Activated CD8-positive, alpha-beta memory T cell treated with anti-CD3 and anti-CD28 coated beads for 24 hours (primary cell): Measurements from ENCODE around the gene DKC1.

Experiments
- DNase-seq: peaks from one replicate; pipeline ENCODE4 v3.0.0-alpha.2; 2020

The DKC1 gene

DNA sequence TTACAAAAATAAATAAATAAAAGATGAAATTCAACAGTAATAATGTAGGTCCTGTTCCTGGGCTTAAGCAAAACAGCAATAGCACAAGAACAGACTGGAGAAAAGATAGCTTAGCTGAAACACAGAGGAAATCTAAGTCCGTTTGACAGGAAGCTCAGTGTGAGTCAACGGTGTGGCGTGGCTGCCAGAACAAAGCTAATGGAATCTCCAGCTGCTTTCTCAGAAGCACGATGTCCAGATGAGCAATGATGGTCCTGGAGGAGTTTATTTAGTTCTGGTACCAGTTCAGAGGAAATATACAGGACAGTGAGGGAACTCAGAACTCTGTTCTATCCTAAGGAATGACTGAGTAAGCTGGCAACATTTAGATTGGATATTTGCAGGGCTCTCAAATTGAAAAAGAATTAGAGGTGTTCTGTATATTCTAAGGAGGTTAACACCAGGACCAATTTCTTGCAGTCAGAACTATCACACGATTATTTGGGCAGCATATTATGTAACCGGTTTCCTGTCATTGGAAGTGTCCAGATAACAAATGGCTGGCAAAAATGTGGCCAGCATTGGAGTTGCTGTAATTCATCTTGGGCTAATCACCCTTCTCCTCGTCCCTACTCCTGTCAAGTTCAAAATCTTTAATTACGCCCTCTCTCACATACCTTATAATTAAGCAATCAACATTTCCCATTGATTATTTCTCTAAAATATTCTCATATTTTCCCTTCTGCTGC is 24.5 kb upstream of the DKC1 start:
- DNase-seq = no peak

DNA sequence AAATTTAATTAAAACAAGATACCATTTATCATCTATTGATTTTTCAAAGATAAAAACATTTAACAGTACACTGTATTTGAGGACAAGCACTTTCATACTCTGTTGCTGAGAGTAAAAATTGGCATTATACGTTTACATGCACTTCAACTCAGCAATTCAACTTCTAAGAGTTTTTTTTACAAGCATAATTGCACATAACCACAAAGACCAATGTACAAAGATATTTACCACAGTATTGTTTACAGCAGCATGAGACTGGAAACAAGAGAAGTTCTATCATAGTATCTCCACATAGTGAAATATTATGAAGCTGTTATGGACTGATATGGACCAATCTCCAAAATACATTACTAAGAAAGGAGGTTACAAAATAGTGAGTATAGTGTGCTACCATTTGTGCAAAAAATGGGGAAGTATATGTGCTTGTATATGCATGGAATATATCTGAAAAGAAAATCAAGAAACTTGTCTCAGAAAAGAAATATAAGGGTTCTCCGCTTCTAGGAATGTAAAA is 22.7 kb upstream of the DKC1 start:
- DNase-seq = no peak

DNA sequence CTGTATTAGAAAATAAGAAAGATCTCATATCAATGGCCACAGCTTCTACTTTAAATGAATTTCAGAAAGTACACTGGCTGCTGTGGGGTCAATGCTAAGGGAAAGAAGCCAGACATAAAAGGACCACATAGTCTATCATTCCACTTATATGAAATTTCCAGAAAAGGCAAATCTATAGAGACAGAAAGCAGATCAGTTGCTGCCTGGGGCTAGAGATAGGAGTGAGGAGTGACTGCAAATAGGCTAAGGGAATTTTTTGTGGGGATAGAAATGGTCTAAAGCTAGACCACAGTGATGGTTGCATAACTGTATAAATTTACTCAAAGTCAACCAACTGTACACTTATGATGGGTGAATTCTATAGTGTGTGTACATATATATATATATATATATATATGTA is 20.1 kb upstream of the DKC1 start:
- no peak for DNase-seq

DNA sequence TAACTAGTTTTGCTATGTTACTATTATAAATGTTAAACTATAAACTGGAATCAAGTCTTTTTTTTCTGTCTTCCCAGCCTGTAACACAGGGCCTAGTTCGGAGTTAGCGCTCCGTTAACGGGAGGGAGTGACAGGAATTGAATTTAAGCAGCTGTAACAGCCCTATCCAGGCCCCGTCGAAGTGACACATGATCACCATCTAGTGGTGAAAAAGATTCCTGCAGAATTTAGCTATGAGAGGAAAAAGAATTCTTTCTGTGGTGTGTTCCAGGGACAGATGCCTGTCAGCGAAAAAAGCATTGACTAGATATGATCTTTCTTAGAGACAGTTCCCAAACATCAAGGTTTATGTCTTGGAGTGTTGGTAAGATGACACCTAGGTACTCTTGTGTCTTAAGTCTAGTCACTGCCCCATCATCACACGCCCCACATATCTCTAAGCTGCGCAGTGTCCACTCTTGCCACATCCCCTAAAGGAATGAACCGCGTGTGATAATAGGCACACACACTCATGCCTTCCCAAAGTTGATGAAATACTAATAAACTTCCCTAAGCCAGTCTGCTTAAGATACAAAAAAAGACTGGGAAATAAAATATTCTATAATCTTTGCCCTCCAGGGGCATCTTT is 13.8 kb upstream of the DKC1 start:
- DNase-seq = peak; percentile 66

DNA sequence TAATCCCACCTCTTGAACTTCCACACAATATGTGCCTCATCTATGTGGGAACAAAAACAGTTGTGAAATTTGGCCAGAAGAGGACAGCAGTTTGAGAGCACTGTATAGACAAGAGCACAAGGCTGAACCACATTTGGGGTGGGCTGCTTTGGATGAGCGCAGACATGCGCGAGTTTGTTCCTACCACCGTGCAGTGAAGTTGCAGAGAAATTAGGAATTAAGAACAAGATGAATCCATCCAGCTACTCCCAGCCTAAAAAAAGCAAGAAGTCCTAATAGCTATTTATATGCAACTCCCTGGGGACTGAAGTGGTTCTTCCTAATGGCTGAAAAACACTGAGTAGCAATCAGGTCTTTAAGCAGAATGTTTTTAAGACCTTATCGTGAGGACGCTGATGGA is 12.8 kb upstream of the DKC1 start:
- DNase-seq = no peak

DNA sequence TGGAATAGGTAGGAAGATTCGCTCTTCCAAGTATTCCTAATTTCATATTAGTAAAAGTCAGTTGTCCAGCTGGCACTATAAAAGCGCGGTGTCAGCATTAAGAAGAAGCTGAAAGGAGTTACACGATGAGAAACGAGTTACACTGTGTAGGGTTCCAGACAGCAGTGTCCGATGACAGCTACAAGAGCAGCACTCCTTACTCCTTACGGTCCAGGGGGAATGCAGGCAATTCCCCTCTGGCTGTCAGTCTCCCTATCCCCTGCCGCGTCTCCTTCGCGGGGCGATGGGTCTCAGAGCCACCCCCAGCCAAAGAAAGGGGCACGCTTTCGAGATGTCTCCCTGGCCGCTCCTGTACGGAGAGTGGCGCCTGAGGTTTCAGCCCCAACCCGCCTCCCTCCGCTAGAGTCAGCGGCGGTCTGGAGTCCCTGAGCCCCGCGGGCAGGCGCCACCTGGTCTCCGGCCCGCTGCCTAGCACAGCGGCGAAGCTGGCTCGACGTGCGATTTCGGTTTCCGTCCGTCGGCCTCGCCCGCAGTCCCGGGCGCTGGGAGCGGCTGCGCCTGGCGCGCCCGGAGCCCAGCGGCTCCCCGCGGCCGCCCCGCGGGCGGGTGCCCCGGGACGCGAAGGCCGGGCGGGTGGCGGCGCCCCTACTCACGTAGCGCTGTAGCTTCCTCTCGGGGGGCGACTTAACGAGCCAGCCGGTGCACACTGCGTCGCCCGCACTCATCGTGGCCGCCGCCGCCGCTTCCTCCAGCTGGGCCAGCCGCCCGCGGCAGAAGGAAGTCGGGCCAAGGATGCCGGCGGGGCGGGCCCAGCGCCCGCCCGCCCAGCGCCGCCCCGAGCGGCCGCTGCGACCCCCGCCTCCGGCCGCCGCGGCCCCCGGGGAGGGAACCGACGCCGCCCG is 12.1 kb upstream of the DKC1 start, which contains the start of gene GAB3:
GAB3 (minus strand) TSS at position 777 of the 902 bp plus-strand sequence; CDS start at position 725, 52 bp downstream.
- peak; percentile 76 for DNase-seq

DNA sequence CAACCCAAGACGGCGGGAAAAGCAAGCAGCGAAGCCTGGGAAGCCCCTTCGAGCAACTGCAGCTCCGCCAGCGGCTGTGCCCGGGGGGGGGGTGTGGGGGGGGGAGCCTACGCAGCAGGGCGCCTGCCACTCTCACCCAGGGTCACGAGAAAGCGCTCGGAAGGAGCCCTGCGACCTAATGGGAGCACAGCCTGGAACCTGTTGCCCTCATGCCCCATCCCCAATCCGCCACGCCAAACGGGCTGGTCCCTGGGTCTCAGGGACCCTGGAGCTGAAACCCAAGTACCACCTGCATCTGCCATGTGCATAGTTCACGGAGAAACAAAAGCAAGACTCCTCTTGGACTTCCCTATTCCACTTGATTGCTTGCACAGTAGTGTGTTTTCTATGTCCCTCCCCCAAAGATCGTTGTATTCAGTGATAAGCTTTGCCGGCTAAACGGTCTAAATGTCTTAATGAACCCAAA is 11.4 kb upstream of the DKC1 start:
- peak; percentile 68 for DNase-seq

DNA sequence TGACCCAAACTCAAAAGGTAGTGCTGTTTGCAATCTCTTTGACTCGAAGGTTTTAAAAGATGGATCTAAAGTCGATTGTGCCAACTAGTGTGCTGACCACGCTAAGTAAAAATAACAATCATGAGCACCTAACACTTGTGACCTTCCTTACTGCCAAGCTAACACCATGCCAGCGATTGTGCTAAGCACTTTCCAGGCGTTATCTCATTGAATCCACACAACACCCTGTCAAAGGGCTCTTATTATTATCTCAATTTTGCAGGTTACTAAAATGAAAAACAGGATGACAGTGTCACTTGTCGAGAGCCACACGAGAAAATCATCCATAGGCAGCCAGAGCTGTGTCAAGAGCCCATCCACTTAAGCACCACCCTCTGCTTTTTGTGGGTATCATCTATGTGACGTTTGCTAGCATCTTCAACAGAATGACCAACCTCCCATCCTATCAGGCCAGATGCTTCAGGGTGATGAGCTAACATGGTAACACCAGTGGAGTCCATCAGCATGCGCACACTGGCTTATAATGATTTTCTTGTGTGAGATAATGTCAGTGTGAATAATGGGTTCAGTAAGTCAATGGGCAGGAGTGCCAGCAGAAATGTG is 10.9 kb upstream of the DKC1 start:
- no peak for DNase-seq

DNA sequence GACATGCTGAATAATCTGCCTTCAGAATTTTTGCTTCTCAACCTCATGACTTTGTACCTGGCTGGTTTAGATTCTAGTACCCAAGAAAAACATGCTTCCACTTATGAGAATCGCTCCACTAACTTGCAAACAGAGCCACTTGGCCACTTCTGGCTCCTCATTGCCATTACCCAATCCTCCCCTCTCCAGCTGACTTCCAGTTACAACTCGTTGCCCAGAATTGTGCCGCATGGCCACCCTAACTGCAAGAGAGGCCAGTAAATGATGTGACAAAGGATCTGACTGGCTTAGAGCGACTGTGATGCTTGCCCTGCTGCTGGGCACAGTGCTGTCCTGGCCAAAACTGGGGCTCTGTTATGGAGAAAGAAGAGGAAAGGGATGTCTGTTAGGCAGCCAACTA is 4.0 kb upstream of the DKC1 start:
- no peak for DNase-seq

DNA sequence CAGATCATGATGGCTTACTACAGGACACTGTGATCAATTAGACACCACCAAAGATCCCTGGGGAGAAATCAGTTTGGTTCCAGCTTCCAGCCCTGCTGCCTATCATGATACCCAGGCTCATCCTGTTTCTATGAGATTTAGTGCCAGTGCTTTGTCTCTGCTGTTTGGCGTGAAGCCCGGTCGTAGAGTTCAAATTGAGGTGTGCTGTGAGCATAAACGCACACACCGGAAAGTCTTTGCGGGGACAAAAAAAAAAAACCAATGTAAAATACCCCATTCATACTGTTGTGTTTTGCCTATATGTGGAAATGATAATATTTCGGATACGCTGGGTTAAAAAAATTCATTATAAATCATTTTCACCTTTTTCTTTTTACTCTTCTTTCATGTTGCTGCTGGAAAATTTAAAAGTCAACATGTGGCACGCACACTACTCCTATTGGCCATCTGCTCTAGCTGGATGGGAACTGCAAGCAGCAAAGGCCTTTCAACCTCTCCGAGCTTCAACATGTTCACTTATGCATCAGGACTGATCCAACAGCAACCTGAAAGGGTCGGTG is 607 bp upstream of the DKC1 start:
- no peak for DNase-seq

DNA sequence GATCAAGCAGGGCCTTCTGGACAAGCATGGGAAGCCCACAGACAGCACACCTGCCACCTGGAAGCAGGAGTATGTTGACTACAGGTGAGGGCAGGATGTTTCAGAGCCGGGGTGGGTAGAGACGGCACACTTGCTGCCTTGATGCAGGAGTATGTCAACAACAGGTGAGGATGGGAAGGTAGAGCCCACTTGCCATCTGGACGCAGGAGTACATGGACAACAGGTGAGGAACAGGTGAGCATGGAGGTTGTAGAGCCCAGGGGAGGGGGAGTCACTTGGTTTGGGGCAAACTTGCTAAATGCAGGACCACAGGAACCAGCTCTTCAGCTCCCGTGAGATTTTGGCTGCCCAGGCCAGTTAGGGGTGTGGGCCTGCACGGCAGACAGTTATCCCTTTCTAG is 12.0 kb downstream of the DKC1 start:
- no peak for DNase-seq

DNA sequence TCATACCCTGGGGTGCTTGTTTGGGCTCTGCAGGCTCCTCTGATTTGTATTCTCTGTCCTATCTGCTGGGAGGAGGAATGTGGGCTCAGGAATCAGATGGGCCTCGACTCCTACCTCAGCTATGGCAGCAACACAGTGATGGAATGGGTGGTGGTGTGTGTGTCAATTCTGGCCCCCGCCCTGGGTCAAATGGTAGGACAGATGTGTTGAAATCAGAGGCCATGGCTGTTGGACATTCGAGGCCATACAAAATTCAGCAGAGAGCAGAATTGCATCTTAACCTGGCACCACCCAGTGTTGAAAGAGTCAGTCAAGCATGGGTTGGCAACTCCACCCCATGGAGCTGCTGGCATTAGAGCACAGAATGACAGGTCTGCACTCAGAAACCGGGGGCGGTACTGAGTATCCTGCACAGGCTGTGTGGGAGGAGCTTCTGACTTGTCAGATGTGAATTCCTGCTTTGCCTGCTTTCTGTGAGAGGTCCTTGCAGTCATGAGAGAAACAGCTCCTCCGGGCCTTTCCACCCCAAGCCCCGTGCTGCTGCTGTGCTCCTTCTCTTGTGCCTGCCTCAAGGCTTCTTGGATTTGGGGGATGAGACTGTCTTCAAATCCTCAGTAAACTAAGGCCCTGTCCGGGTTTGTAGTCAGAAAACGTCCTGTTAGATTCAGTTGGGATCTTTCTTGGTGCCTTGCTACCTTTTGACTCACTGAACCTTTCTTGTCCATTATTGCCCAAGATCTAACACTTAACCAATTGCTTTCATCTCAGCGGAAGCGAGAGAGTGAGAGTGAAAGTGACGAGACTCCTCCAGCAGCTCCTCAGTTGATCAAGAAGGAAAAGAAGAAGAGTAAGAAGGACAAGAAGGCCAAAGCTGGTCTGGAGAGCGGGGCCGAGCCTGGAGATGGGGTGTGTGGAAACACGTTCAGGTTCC is 13.0 kb downstream of the DKC1 start:
- DNase-seq = no peak

DNA sequence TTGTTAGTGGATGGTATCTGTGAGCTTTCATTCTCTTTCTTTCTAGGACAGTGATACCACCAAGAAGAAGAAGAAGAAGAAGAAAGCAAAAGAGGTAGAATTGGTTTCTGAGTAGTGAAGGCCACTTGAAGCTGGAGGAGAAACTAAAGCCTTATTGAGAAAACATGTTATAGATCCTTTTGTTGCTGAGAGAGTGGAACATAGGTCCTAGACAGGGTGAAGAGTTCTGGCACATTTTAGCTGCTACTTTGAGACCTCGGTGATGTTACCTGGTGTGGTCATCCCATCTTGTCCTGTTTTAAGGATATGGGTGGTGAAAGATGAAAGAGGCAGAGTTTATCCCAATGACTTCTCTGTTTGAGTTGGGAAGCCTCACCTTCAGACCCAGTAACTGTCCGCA is 14.1 kb downstream of the DKC1 start:
- DNase-seq = no peak

DNA sequence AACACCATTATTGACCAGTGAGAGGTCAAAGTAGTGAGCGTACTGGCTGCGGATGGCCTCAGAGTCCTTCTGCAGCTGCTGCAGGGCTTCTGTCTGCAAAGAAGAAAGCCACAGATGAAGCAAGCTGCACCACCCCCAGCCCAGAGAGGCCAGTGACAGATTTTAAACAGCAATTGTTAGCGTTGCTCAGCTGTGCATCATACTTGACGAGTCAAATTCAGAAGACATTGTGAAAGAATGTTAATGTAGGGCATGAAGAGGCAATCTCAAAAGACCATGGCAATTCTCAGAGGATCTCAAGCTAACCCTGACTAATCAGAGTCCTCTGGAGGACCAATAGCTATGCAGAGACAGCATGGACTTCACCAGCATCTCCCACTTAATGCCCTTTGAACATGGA is 16.6 kb downstream of the DKC1 start:
- no peak for DNase-seq

DNA sequence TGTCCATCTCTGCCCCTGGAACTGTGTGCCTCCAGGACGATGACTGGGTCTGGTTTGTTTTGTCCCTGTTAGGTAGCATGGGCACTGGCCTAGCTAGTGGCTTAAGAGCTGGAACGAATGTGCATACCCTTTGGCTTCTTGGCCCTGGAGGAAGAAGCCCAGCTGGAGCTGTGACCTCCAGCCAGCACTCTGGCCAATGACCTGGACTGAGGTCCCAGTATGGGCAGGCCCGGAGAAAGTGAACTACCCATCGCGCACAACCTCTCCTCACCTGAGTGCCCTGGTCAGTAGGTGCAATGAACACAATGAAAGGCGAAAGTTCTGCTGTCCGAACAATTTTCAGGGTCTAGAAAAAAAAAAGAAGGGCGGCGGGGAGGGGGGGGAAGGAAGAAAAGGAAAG is 18.3 kb downstream of the DKC1 start:
- no peak for DNase-seq

DNA sequence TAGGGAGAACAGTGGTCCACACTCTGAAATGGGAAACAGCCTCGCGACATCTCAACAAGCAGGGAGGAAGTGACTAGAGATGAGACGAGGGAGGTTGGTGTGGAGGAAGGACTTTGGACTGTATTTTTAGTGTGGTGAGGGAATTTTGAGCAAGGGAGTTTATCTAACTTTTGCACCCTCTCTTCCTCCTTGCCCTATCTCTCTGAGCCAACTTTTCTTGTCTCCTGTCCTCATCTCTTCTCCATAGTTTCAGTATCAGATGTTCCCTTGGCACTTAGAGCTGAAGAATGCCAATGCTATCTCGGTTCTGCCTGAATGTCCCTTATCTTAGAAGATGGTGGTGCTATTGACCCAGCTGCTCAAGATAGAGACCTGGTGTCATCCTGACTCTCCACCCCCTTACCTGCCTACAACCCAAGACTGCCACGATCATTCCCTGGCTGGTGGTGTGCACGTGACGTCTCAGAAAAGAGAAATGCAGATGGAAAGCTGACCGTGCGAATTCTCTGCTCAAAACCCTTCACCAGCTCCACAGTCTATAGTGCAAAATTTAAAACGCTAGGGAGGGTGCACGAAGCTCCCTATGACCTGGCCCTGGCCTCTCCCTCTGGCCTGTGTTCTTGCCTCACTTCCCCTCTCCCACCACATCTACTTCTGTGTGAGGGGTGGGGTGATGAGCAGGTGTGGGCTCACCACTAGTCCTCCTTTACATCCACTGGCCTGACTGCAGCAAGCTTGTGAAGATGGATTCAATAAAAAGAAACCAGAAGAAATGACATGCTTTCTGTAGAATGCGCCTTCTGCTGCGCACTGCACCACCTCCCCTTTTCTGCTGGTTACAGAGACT is 21.7 kb downstream of the DKC1 start:
- DNase-seq = no peak

DNA sequence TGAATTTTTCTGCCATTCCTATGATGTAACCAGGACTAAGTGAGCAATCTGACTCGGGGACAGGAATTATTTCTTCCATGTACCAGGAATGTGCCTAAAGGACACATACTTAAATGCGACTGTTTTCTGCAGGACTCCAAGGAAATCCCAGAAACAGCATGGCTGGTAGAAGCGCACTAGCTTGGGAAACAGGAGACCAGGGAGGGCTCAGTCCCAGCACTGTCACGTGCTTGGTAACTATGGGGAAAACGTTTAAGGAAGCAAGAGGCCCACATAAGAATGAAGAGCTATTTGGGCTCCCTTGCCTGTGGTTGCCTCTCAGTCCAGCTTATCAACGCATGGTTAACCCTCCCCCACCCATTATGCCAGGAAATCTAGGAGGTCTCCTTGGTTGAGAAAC is 23.1 kb downstream of the DKC1 start:
- DNase-seq = no peak

DNA sequence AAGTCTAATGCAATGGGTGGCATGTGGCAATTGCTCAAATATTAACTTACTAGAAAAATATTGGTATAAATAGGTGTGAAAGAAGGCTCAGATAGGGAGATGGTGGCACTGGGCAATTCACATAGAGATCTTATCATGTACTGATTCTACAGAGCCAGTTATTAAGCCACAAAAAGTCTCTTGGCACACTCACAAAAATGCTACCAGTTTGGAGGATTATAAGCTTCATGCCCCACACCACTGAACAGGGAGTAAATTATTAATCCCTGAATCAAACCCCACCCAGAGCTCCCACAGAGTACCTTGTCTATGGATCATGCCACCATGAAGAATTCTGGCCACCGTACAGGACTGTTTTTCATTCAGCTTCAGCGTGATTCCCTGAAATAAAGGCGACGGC is 28.8 kb downstream of the DKC1 start:
- DNase-seq = no peak

DNA sequence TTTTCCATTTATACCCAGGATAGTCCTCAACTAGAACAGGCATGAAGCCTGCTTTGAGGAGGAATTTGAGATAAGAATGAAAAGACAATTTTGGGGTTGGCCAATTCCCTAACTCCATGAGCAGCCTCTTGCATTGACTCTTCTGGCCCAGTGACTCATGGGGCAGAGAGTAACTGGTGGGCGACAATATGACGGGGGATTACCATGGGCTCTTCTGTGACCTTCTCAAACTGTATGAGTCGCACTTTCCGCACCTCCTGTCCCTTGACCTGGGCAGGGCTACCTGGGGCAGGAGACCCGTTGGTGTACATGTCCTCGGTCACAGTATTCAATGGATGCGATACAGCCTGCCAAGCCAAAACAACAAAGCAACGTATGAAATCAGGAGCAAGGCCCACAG is 29.3 kb downstream of the DKC1 start:
- DNase-seq = no peak

DNA sequence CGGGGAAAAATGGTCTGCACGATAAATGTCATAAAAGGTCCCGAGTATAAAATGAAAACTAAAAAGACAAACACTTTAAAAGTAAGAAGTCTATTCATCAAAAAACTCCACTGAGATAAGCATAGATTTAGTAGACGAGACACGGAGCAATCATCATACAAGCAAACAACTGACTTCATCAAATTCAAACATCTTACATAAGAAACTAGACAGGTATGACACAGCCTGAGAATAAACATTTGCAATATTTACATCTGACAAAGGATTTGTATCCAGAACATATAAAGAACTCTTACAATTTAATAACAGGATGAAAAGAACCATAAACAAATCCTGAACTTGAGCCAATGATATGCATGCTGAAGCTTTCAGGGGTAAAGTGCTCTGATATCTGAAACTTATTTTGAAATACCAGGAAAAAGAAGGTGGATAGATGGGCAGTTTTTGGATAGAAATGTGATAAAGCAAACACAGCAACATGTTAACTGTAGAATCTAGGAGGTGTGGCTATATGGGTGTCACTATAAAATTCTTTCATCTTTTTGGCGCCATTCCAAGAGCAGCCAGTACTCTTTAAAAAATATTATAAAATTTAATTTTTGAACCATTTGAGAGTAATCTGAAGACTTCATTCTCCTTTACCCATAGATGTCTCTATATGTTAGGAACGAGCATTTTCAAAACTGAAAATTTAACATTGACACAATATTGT is 30.6 kb downstream of the DKC1 start:
- DNase-seq = no peak
